DND-41 (cell line): ENCODE measurements around the gene CARNS1.
A peak's percentile ranks its signal among the peaks of the same experiment; 100 is the strongest.

Experiments
- ATAC-seq: fragments of 200-7000 bp; cut with Tn5 transposase; 3 replicates; pipeline ENCODE4 v1.9.1; 2021; ENCODE audit warnings: low read depth; ENCODE audit not compliant: insufficient read depth
- DNase-seq: peaks from one replicate; pipeline ENCODE4 v3.0.0-alpha.2; 2020
- H2AFZ ChIP-seq: 2 replicates; pipeline ENCODE4 v1.6.0; 2012; ENCODE audit warnings: low read depth, low read length
- H3K27ac ChIP-seq: 2 replicates; pipeline ENCODE4 v1.5.1; 2012; ENCODE audit warnings: low read length, inconsistent platforms
- H3K27me3 ChIP-seq: fragments of 200-600 bp; sonication (generic); 2 replicates; pipeline ENCODE4 v1.6.0; 2012; ENCODE audit warnings: low read length, mild to moderate bottlenecking, inconsistent platforms; ENCODE audit not compliant: insufficient read depth, poor library complexity
- H3K36me3 ChIP-seq: 2 replicates; pipeline ENCODE4 v1.5.1; 2012; ENCODE audit warnings: low read length, inconsistent platforms; ENCODE audit not compliant: insufficient read depth
- H3K4me1 ChIP-seq: 2 replicates; pipeline ENCODE4 v1.5.1; 2012; ENCODE audit warnings: mild to moderate bottlenecking, low read length; ENCODE audit not compliant: insufficient read depth
- H3K4me2 ChIP-seq: 2 replicates; pipeline ENCODE4 v1.6.0; 2012; ENCODE audit warnings: mild to moderate bottlenecking, moderate library complexity, low read length, inconsistent platforms; ENCODE audit not compliant: insufficient read depth
- H3K4me3 ChIP-seq, 2 experiments: fragments of 200-600 bp in 1 of 2; shearing (Covaris generic) in 1 of 2; 2 replicates each; pipeline ENCODE4 v1.5.1; 2012 to 2016; ENCODE audit warnings: inconsistent platforms in 2 of 2, low read length in 2 of 2, mild to moderate bottlenecking in 2 of 2, low read depth in 1 of 2, moderate library complexity in 1 of 2
- H3K79me2 ChIP-seq: 2 replicates; pipeline ENCODE4 v1.6.0; 2012; ENCODE audit warnings: low read length, inconsistent platforms; ENCODE audit not compliant: insufficient read depth
- H3K9ac ChIP-seq: 2 replicates; pipeline ENCODE4 v1.6.0; 2012; ENCODE audit warnings: low read depth, mild to moderate bottlenecking, inconsistent platforms, low read length, moderate library complexity
- H3K9me3 ChIP-seq: 2 replicates; pipeline ENCODE4 v1.5.1; 2012; ENCODE audit warnings: low read length, moderate library complexity, mild to moderate bottlenecking, inconsistent platforms; ENCODE audit not compliant: insufficient read depth, severe bottlenecking
- H4K20me1 ChIP-seq: 2 replicates; pipeline ENCODE4 v1.6.0; 2012; ENCODE audit warnings: low read length; ENCODE audit not compliant: insufficient read depth
- CTCF ChIP-seq: IDR thresholded peaks from 2 replicates; pipeline ENCODE4 v1.5.1; 2012; ENCODE audit warnings: borderline replicate concordance, low read length, moderate library complexity, mild to moderate bottlenecking; ENCODE audit not compliant: poor library complexity, severe bottlenecking; ENCODE audit errors: extremely low read depth
- EZH2 ChIP-seq: IDR thresholded peaks from 3 replicates; pipeline ENCODE4 v1.6.1; 2012; ENCODE audit warnings: borderline replicate concordance, low read depth, mild to moderate bottlenecking, moderate library complexity, low read length, inconsistent platforms; ENCODE audit not compliant: severe bottlenecking

Gene CARNS1

GRCh38 chr11:67420646-67421429 lies 5.4 kb downstream of the CARNS1 start:
- TF ChIP-seq CTCF (peak; percentile 5), EZH2 (no peak)
- Histone ChIP-seq H3K9me3 (no peaks in the 10 kb centered on the region), H3K27ac (peak overlapping the region; percentile 93), H3K27me3 (no peaks in the 10 kb centered on the region), H3K4me3 (peak overlapping the region; percentile 32 to 66; a peak in 3 of 4 replicates), H3K79me2 (peaks cover 36% of the 10 kb centered on the region), H3K9ac (peak overlapping the region; percentile 91), H3K4me2 (peak overlapping the region; percentile 95), H3K36me3 (peaks cover 6% of the 10 kb centered on the region; the same call in 1 of the 2 replicates), H2AFZ (peak overlapping the region; percentile 66; the same call in 1 of the 2 replicates), H4K20me1 (no peaks in the 10 kb centered on the region), H3K4me1 (peaks cover 53% of the 10 kb centered on the region)
- peak; percentile 98 for DNase-seq
- ATAC-seq, result peak; percentile 78

GRCh38 chr11:67421430-67422031 lies 6.1 kb downstream of the CARNS1 start:
- no peak for TF ChIP-seq EZH2
- no peak for TF ChIP-seq CTCF
- H3K27ac ChIP-seq, result no peak overlapping the region
- H3K36me3 ChIP-seq, result peaks cover 6% of the 10 kb centered on the region; the same call in 1 of the 2 replicates
- H2AFZ ChIP-seq, result no peak overlapping the region
- H3K4me3 ChIP-seq, result peak overlapping the region in 1 of 2 experiments; percentile 38; a peak in 2 of 4 replicates
- no peaks in the 10 kb centered on the region for H4K20me1 ChIP-seq
- no peak for DNase-seq
- no peaks in the 10 kb centered on the region for H3K9me3 ChIP-seq
- no peak for ATAC-seq
- H3K4me1 ChIP-seq, result peaks cover 46% of the 10 kb centered on the region
- H3K79me2 ChIP-seq, result peaks cover 29% of the 10 kb centered on the region
- H3K4me2 ChIP-seq, result peak overlapping the region; percentile 95
- no peaks in the 10 kb centered on the region for H3K27me3 ChIP-seq
- H3K9ac ChIP-seq, result no peak overlapping the region; the same call in 1 of the 2 replicates

- H3K9ac ChIP-seq, result no peak overlapping the region
- no peak for ATAC-seq
- no peak for DNase-seq
Measured at GRCh38 chr11:67422891-67423290, 7.4 kb downstream of the CARNS1 start.

More at GRCh38 chr11:67422891-67423290, 7.4 kb downstream of the CARNS1 start:
- H3K9me3 ChIP-seq, result no peaks in the 10 kb centered on the region
- no peaks in the 10 kb centered on the region for H3K27me3 ChIP-seq
- no peak overlapping the region for H2AFZ ChIP-seq
- H4K20me1 ChIP-seq, result no peaks in the 10 kb centered on the region
- peaks cover 41% of the 10 kb centered on the region for H3K4me1 ChIP-seq
- peaks cover 27% of the 10 kb centered on the region for H3K79me2 ChIP-seq
- H3K4me2 ChIP-seq, result no peak overlapping the region
- TF ChIP-seq EZH2 (no peak), CTCF (no peak)
- H3K36me3 ChIP-seq, result peaks cover 6% of the 10 kb centered on the region; the same call in 1 of the 2 replicates
- no peak overlapping the region for H3K27ac ChIP-seq
- no peak overlapping the region for H3K4me3 ChIP-seq
